Uterus (tissue), 2 donors: Measurements from ENCODE around the gene KLHDC7A.

Source experiments
- POLR2A ChIP-seq, 2 donors: fragments of 450-650 bp; IDR thresholded peaks; one replicate each; pipeline ENCODE4 v1.6.1; 2016; ENCODE audit warnings: antibody characterized with exemption in 2 of 2, mild to moderate bottlenecking in 1 of 2, moderate library complexity in 1 of 2
- TF ChIP-seq, protein P1 (sequence below), 4 experiments: fragments of 200-600 bp in 2 of 4; fragments of 450-650 bp in 2 of 4; sonication (generic) in 2 of 4; IDR thresholded peaks; one replicate each; pipeline ENCODE4 v1.5.1; 2016 to 2019; ENCODE audit warnings: antibody characterized with exemption in 4 of 4, mild to moderate bottlenecking in 2 of 4, moderate library complexity in 1 of 4

DNA sequence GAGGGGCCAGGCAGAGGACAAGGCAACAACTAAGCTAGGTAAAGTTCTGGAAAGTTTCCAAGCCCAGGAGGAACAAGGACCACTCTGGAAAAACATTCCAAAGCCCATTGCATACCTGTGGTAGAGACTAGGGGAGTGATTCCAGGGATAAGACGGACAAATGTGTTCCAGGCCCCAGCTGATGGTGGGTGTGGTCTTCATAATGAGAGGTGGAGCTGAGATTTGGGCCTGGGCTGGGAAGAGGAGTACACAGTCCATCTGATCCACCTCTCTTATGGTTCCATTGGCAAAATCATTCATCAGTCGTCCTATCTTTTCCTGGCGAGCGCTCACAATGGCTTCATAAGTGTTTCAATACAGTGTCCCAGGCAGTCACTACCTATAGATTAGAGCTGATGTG lies 4.5 kb downstream of the KLHDC7A start:
- TF ChIP-seq POLR2A (IDR thresholded peaks at IDR 0.05), result no peak
- TF ChIP-seq, protein P1, sequence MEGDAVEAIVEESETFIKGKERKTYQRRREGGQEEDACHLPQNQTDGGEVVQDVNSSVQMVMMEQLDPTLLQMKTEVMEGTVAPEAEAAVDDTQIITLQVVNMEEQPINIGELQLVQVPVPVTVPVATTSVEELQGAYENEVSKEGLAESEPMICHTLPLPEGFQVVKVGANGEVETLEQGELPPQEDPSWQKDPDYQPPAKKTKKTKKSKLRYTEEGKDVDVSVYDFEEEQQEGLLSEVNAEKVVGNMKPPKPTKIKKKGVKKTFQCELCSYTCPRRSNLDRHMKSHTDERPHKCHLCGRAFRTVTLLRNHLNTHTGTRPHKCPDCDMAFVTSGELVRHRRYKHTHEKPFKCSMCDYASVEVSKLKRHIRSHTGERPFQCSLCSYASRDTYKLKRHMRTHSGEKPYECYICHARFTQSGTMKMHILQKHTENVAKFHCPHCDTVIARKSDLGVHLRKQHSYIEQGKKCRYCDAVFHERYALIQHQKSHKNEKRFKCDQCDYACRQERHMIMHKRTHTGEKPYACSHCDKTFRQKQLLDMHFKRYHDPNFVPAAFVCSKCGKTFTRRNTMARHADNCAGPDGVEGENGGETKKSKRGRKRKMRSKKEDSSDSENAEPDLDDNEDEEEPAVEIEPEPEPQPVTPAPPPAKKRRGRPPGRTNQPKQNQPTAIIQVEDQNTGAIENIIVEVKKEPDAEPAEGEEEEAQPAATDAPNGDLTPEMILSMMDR (IDR thresholded peaks at IDR 0.05), result no peak
